Measurements from ENCODE around the gene PHF20.

PHF20 gene

DNA sequence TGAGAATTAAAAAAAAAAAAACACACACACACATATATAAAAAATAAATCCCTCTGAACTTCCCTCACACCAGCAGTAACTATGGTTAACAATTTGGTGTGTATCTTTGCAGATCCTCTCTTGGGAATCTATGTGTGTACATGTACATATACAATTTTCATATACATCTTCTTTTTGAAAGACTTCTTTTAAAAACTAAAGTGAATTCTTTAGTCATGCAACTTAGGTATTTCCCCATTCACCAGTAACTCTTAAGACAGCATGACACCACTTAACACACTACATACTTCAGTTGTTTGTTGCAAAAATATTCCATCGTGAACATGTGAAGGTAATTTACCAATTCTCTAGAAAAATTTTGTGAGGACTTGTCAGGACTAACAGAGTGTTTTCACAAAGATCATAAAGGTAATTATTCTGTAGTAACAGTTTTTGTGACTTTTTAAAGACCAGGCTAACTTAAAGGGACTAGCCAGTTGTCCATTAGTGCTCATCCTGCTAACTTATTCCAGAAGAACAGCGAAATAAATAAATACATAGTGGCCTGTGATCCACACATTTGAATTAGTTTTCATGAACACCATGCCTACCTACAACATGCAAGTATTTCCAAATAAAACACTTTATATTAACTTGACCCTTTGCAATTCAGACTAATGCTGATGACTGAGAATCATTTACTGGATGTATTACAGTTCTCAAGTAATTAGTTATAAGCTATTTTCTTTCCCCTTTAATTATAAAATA, 41.8 kb upstream of the PHF20 start:
- Histone ChIP-seq H2AK5ac (ENCODE audit: low read depth, low read length) (no peak overlapping the region), H3K4me1 (ENCODE audit: control insufficient read depth in 2 of 2, insufficient read depth in 1 of 2, low read depth in 1 of 2, low read length in 2 of 2) (no peaks in the 10 kb centered on the region), H4K8ac (ENCODE audit: low read depth, low read length) (no peak overlapping the region), H2BK5ac (ENCODE audit: low read length) (no peak overlapping the region), H3K14ac (ENCODE audit: low read length) (no peak overlapping the region), H3K79me1 (ENCODE audit: low read depth, low read length) (peaks cover 4% of the 10 kb centered on the region), H2BK120ac (ENCODE audit: low read depth, low read length) (no peak overlapping the region), H3K4me3 (ENCODE audit: low read length in 2 of 2) (no peak overlapping the region), H3K18ac (ENCODE audit: low read length) (no peak overlapping the region), H3K9me3 (replicated peaks in 1 of 2; ENCODE audit: control insufficient read depth in 2 of 2, insufficient read depth in 1 of 2, low read depth in 1 of 2, low read length in 2 of 2) (no peaks in the 10 kb centered on the region), H3K4ac (ENCODE audit: low read length) (no peak overlapping the region), H3K27ac (replicated peaks; ENCODE audit: low read length) (no peak overlapping the region), H3K9ac (ENCODE audit: low read depth, low read length, poor library complexity) (no peak overlapping the region), H3K27me3 (ENCODE audit: control insufficient read depth in 3 of 3, insufficient read depth in 3 of 3, low read depth in 1 of 3, low read length in 3 of 3) (no peaks in the 10 kb centered on the region), H2AFZ (ENCODE audit: low read length) (no peak overlapping the region), H3K4me2 (ENCODE audit: insufficient read depth, low read length, poor library complexity, severe bottlenecking) (no peak overlapping the region), H2BK15ac (ENCODE audit: low read length) (no peak overlapping the region), H3K36me3 (replicated peaks in 1 of 2; ENCODE audit: control insufficient read depth in 2 of 2, insufficient read depth in 2 of 2, low read length in 2 of 2) (peaks cover 32 to 98% of the 10 kb centered on the region in 2 donors), H3K23ac (ENCODE audit: low read depth, low read length, poor library complexity) (no peak overlapping the region), H2BK12ac (ENCODE audit: low read length) (no peak overlapping the region), H4K91ac (ENCODE audit: low read depth, low read length, poor library complexity) (no peak overlapping the region)
- DNase-seq (ENCODE audit: low spot score), result no peak
- WGBS, 2 donors (ENCODE audit: extremely low coverage in 2 of 2, insufficient read length in 2 of 2, insufficient replicate concordance in 1 of 2), result no CpG with 5 or more reads among the region's 2 CpGs

DNA sequence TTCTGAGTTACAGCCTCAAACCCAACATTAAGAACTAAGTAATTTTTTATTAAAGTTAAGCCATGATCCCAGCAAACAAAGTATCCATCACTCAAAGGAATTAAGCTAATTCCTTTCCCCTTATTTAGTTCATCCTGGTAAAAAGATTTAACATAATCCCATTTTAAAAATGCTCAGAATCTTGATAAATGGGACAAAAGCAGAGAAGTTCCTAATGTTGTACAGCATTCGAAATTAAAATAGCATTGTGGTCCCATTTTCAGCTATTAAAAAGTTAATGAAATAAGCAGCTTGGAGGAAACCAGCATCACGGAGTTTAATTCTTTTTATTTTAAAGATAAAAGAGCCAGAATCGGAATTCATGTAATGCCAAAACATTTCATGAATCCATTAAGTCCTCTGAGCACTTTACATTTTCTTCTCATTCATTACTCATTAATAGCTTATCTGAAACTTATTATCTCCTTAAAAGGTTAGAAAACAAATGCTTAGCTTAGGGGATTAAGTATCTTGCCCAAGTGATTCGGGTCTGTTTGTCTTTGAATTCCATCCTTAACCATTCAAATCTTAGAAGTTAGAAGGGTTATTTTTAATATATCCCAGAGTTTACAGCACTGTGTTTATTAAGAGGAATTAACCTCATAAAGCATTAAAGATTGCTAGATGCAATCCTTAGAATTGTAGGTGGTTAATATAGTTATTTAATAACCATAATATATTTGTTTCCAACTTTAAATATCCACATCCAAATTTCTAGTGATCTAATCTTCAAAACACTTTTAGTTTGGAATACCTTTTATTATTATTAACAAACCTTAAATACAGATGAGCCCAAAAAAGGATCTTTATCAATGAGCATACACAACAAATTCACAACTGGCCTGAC, 41.0 kb upstream of the PHF20 start:
- no CpG with 5 or more reads among the region's 4 CpGs for WGBS, 2 donors (ENCODE audit: extremely low coverage in 2 of 2, insufficient read length in 2 of 2, insufficient replicate concordance in 1 of 2)
- no peak overlapping the region for H3K18ac ChIP-seq (ENCODE audit: low read length)
- no peak overlapping the region for H3K27ac ChIP-seq (replicated peaks; ENCODE audit: low read length)

DNA sequence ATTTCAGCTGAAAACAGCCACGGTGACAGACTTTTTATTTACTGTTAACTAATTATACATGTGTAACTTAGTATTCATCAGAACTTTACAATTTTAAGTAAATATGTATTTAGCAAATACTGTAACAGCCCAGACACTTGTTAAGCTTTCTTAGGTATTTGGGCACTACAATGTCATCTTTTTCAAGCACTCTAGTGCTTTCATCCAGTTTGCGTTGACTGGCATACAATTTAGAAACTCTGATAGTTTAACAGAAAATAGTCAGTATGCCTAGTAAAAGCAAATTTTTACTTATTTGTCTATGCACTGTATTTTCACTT, 40.4 kb upstream of the PHF20 start:
- H2BK12ac ChIP-seq (ENCODE audit: low read length), result no peak overlapping the region
- peaks cover 31 to 98% of the 10 kb centered on the region in 2 donors for H3K36me3 ChIP-seq (replicated peaks in 1 of 2; ENCODE audit: control insufficient read depth in 2 of 2, insufficient read depth in 2 of 2, low read length in 2 of 2)
- no CpG with 5 or more reads among the region's 2 CpGs for WGBS, 2 donors (ENCODE audit: extremely low coverage in 2 of 2, insufficient read length in 2 of 2, insufficient replicate concordance in 1 of 2)
- no peak overlapping the region for H2BK15ac ChIP-seq (ENCODE audit: low read length)
- H3K9ac ChIP-seq (ENCODE audit: low read depth, low read length, poor library complexity), result no peak overlapping the region
- H3K79me1 ChIP-seq (ENCODE audit: low read depth, low read length), result peaks cover 1% of the 10 kb centered on the region
- H2AK5ac ChIP-seq (ENCODE audit: low read depth, low read length), result no peak overlapping the region
- H3K23ac ChIP-seq (ENCODE audit: low read depth, low read length, poor library complexity), result no peak overlapping the region
- H3K27me3 ChIP-seq (ENCODE audit: control insufficient read depth in 3 of 3, insufficient read depth in 3 of 3, low read depth in 1 of 3, low read length in 3 of 3), result no peaks in the 10 kb centered on the region
- no peak overlapping the region for H4K8ac ChIP-seq (ENCODE audit: low read depth, low read length)
- no peak overlapping the region for H2BK5ac ChIP-seq (ENCODE audit: low read length)
- no peak overlapping the region for H3K18ac ChIP-seq (ENCODE audit: low read length)
- H3K4me1 ChIP-seq (ENCODE audit: control insufficient read depth in 2 of 2, insufficient read depth in 1 of 2, low read depth in 1 of 2, low read length in 2 of 2), result no peaks in the 10 kb centered on the region
- no peak overlapping the region for H3K14ac ChIP-seq (ENCODE audit: low read length)
- no peak overlapping the region for H3K4ac ChIP-seq (ENCODE audit: low read length)
- no peak for DNase-seq (ENCODE audit: low spot score)
- no peak overlapping the region for H3K4me2 ChIP-seq (ENCODE audit: insufficient read depth, low read length, poor library complexity, severe bottlenecking)
- H2AFZ ChIP-seq (ENCODE audit: low read length), result no peak overlapping the region
- H3K9me3 ChIP-seq (replicated peaks in 1 of 2; ENCODE audit: control insufficient read depth in 2 of 2, insufficient read depth in 1 of 2, low read depth in 1 of 2, low read length in 2 of 2), result no peaks in the 10 kb centered on the region
- H2BK120ac ChIP-seq (ENCODE audit: low read depth, low read length), result no peak overlapping the region
- H3K27ac ChIP-seq (replicated peaks; ENCODE audit: low read length), result no peak overlapping the region
- H4K91ac ChIP-seq (ENCODE audit: low read depth, low read length, poor library complexity), result no peak overlapping the region
- no peak overlapping the region for H3K4me3 ChIP-seq (ENCODE audit: low read length in 2 of 2)

More for the DNA sequence above, 41.0 kb upstream of the PHF20 start:
- no peak for DNase-seq (ENCODE audit: low spot score)
- no peak overlapping the region for H2BK5ac ChIP-seq (ENCODE audit: low read length)
- H3K4me1 ChIP-seq (ENCODE audit: control insufficient read depth in 2 of 2, insufficient read depth in 1 of 2, low read depth in 1 of 2, low read length in 2 of 2), result no peaks in the 10 kb centered on the region
- no peak overlapping the region for H2BK120ac ChIP-seq (ENCODE audit: low read depth, low read length)
- H2BK15ac ChIP-seq (ENCODE audit: low read length), result no peak overlapping the region
- no peaks in the 10 kb centered on the region for H3K27me3 ChIP-seq (ENCODE audit: control insufficient read depth in 3 of 3, insufficient read depth in 3 of 3, low read depth in 1 of 3, low read length in 3 of 3)
- H3K36me3 ChIP-seq (replicated peaks in 1 of 2; ENCODE audit: control insufficient read depth in 2 of 2, insufficient read depth in 2 of 2, low read length in 2 of 2), result peaks cover 31 to 98% of the 10 kb centered on the region in 2 donors
- H3K14ac ChIP-seq (ENCODE audit: low read length), result no peak overlapping the region
- H2AK5ac ChIP-seq (ENCODE audit: low read depth, low read length), result no peak overlapping the region
- H3K4me2 ChIP-seq (ENCODE audit: insufficient read depth, low read length, poor library complexity, severe bottlenecking), result no peak overlapping the region
- H3K9me3 ChIP-seq (replicated peaks in 1 of 2; ENCODE audit: control insufficient read depth in 2 of 2, insufficient read depth in 1 of 2, low read depth in 1 of 2, low read length in 2 of 2), result no peaks in the 10 kb centered on the region
- H2AFZ ChIP-seq (ENCODE audit: low read length), result no peak overlapping the region
- H3K23ac ChIP-seq (ENCODE audit: low read depth, low read length, poor library complexity), result no peak overlapping the region
- H4K8ac ChIP-seq (ENCODE audit: low read depth, low read length), result no peak overlapping the region
- no peak overlapping the region for H2BK12ac ChIP-seq (ENCODE audit: low read length)
- H3K4ac ChIP-seq (ENCODE audit: low read length), result no peak overlapping the region
- no peak overlapping the region for H3K9ac ChIP-seq (ENCODE audit: low read depth, low read length, poor library complexity)
- no peak overlapping the region for H3K4me3 ChIP-seq (ENCODE audit: low read length in 2 of 2)
- H4K91ac ChIP-seq (ENCODE audit: low read depth, low read length, poor library complexity), result no peak overlapping the region
- H3K79me1 ChIP-seq (ENCODE audit: low read depth, low read length), result peaks cover 4% of the 10 kb centered on the region

All from neuronal stem cell (in vitro differentiated cells).